Measurements from ENCODE around the gene ACADSB.

The ACADSB gene

GRCh38 chr10:123045961-123046731 lies 37.3 kb downstream of the ACADSB start:
- TF ChIP-seq CTCF (IDR thresholded peaks at IDR 0.05; ENCODE audit: low read depth, low read length, missing control alignments), result no peak
- no peak for DNase-seq (ENCODE audit: low read depth)
- no peak overlapping the region for H3K4me3 ChIP-seq (ENCODE audit: low read depth, low read length)

GRCh38 chr10:123057968-123058367 lies 49.2 kb downstream of the ACADSB start:
- no peak overlapping the region for H3K4me3 ChIP-seq (ENCODE audit: low read depth, low read length)
- TF ChIP-seq CTCF (IDR thresholded peaks at IDR 0.05; ENCODE audit: low read depth, low read length, missing control alignments), result no peak
- no peak for DNase-seq (ENCODE audit: low read depth)

- DNase-seq (ENCODE audit: low read depth), result no peak
- no peak overlapping the region for H3K4me3 ChIP-seq (ENCODE audit: low read depth, low read length)
- TF ChIP-seq CTCF (IDR thresholded peaks at IDR 0.05; ENCODE audit: low read depth, low read length, missing control alignments), result no peak
These were observed 53.1 kb downstream of the ACADSB start for GRCh38 chr10:123061865-123062264.

GRCh38 chr10:123062726-123063125 lies 53.9 kb downstream of the ACADSB start:
- H3K4me3 ChIP-seq (ENCODE audit: low read depth, low read length), result no peak overlapping the region
- TF ChIP-seq CTCF (IDR thresholded peaks at IDR 0.05; ENCODE audit: low read depth, low read length, missing control alignments), result no peak
- no peak for DNase-seq (ENCODE audit: low read depth)

GRCh38 chr10:123068087-123068853 lies 59.5 kb downstream of the ACADSB start:
- DNase-seq (ENCODE audit: low read depth), result no peak
- TF ChIP-seq CTCF (IDR thresholded peaks at IDR 0.05; ENCODE audit: low read depth, low read length, missing control alignments), result no peak
- H3K4me3 ChIP-seq (ENCODE audit: low read depth, low read length), result no peak overlapping the region

GRCh38 chr10:123069246-123069986 lies 60.6 kb downstream of the ACADSB start:
- H3K4me3 ChIP-seq (ENCODE audit: low read depth, low read length), result no peak overlapping the region
- no peak for TF ChIP-seq CTCF (IDR thresholded peaks at IDR 0.05; ENCODE audit: low read depth, low read length, missing control alignments)
- DNase-seq (ENCODE audit: low read depth), result no peak

Data from GM12864 (cell line).